Neuronal stem cell (in vitro differentiated cells): ENCODE measurements around the gene DPP6.

Experiments used
- DNase-seq: peaks from one replicate; pipeline ENCODE4 v3.0.0-alpha.2; 2013; ENCODE audit warnings: low spot score
- H2AFZ ChIP-seq: one replicate; pipeline ENCODE4 v1.6.1; 2013; ENCODE audit warnings: mild to moderate bottlenecking, low read length, inconsistent platforms
- H2AK5ac ChIP-seq: 2 replicates; pipeline ENCODE4 v1.6.1; 2013; ENCODE audit warnings: low read depth, mild to moderate bottlenecking, inconsistent platforms, low read length, moderate library complexity, mixed read lengths
- H2BK120ac ChIP-seq: 2 replicates; pipeline ENCODE4 v1.6.1; 2013; ENCODE audit warnings: low read depth, mild to moderate bottlenecking, inconsistent platforms, low read length, moderate library complexity, mixed read lengths
- H2BK12ac ChIP-seq: one replicate; pipeline ENCODE4 v1.6.1; 2013; ENCODE audit warnings: low read length, inconsistent platforms
- H2BK15ac ChIP-seq: 2 replicates; pipeline ENCODE4 v1.6.1; 2013; ENCODE audit warnings: mild to moderate bottlenecking, low read length, inconsistent platforms, mixed read lengths
- H2BK5ac ChIP-seq: one replicate; pipeline ENCODE4 v1.6.1; 2013; ENCODE audit warnings: inconsistent platforms, mild to moderate bottlenecking, low read length, moderate library complexity
- H3K14ac ChIP-seq: one replicate; pipeline ENCODE4 v1.6.1; 2013; ENCODE audit warnings: low read length, inconsistent platforms
- H3K18ac ChIP-seq: 2 replicates; pipeline ENCODE4 v1.6.1; 2013; ENCODE audit warnings: low read length, inconsistent platforms
- H3K23ac ChIP-seq: 2 replicates; pipeline ENCODE4 v1.6.1; 2013; ENCODE audit warnings: low read depth, mild to moderate bottlenecking, mixed read lengths, low read length, inconsistent platforms; ENCODE audit not compliant: poor library complexity
- H3K27ac ChIP-seq: replicated peaks from 3 replicates; pipeline ENCODE4 v1.5.1; 2013; ENCODE audit warnings: low read length, inconsistent platforms
- H3K27me3 ChIP-seq, 3 experiments: 2 replicates each; pipeline ENCODE4 v1.6.1; 2013; ENCODE audit warnings: low read length in 3 of 3, mild to moderate bottlenecking in 2 of 3, inconsistent platforms in 1 of 3, low read depth in 1 of 3, mixed read lengths in 1 of 3, moderate library complexity in 1 of 3; ENCODE audit not compliant: control insufficient read depth in 3 of 3, insufficient read depth in 3 of 3
- H3K36me3 ChIP-seq, 2 donors: replicated peaks in 1 of 2; 2 replicates each; pipeline ENCODE4 v1.6.1; 2013; ENCODE audit warnings: low read length in 2 of 2; ENCODE audit not compliant: control insufficient read depth in 2 of 2, insufficient read depth in 2 of 2
- H3K4ac ChIP-seq: 2 replicates; pipeline ENCODE4 v1.6.1; 2013; ENCODE audit warnings: inconsistent platforms, mild to moderate bottlenecking, low read length, moderate library complexity
- H3K4me1 ChIP-seq, 2 donors: 1 replicate in 1 of 2; 2 replicates in 1 of 2; pipeline ENCODE4 v1.6.1; 2013; ENCODE audit warnings: low read length in 2 of 2, low read depth in 1 of 2; ENCODE audit not compliant: control insufficient read depth in 2 of 2, insufficient read depth in 1 of 2
- H3K4me2 ChIP-seq: one replicate; pipeline ENCODE4 v1.6.1; 2013; ENCODE audit warnings: mild to moderate bottlenecking, low read length, inconsistent platforms; ENCODE audit not compliant: insufficient read depth, poor library complexity, severe bottlenecking
- H3K4me3 ChIP-seq, 2 donors: 2 replicates each; pipeline ENCODE4 v1.5.1; 2013; ENCODE audit warnings: low read length in 2 of 2, mild to moderate bottlenecking in 2 of 2, inconsistent platforms in 1 of 2, moderate library complexity in 1 of 2
- H3K79me1 ChIP-seq: one replicate; pipeline ENCODE4 v1.6.1; 2013; ENCODE audit warnings: low read depth, mild to moderate bottlenecking, inconsistent platforms, low read length, moderate library complexity
- H3K9ac ChIP-seq: one replicate; pipeline ENCODE4 v1.6.1; 2013; ENCODE audit warnings: mild to moderate bottlenecking, low read depth, low read length, inconsistent platforms; ENCODE audit not compliant: poor library complexity
- H3K9me3 ChIP-seq, 2 donors: replicated peaks in 1 of 2; 2 replicates each; pipeline versions ENCODE3 to v1.6.1; 2013; ENCODE audit warnings: low read length in 2 of 2, mild to moderate bottlenecking in 2 of 2, inconsistent platforms in 1 of 2, low read depth in 1 of 2, mixed read lengths in 1 of 2, moderate library complexity in 1 of 2; ENCODE audit not compliant: control insufficient read depth in 2 of 2, insufficient read depth in 1 of 2
- H4K8ac ChIP-seq: one replicate; pipeline ENCODE4 v1.6.1; 2013; ENCODE audit warnings: low read depth, mild to moderate bottlenecking, inconsistent platforms, low read length, moderate library complexity
- H4K91ac ChIP-seq: one replicate; pipeline ENCODE4 v1.6.1; 2013; ENCODE audit warnings: low read length, low read depth, mild to moderate bottlenecking, inconsistent platforms; ENCODE audit not compliant: poor library complexity
- WGBS, 2 donors: extraction: QIAGEN DNeasy Blood & Tissue Kit; methylation state at CpG; one replicate each; pipeline ENCODE4 v1.1.7; 2013; ENCODE audit warnings: missing lambda C conversion rate in 2 of 2, mixed read lengths in 1 of 2; ENCODE audit not compliant: insufficient read length in 2 of 2, insufficient replicate concordance in 1 of 2; ENCODE audit errors: extremely low coverage in 2 of 2; 5-methylcytosine and 5-hydroxymethylcytosine counted together

Gene DPP6

GRCh38 chr7:154651501-154651900 lies 599.3 kb downstream of the DPP6 start:
- DNase-seq: no peak
- H3K79me1 ChIP-seq: no peaks in the 10 kb centered on the region
- no peak overlapping the region for H2AK5ac ChIP-seq
- no peak overlapping the region for H3K4me2 ChIP-seq
- no peak overlapping the region for H3K14ac ChIP-seq
- no peak overlapping the region for H3K27ac ChIP-seq
- H2BK120ac ChIP-seq: no peak overlapping the region
- H3K4me3 ChIP-seq: no peak overlapping the region
- H3K4me1 ChIP-seq: no peaks in the 10 kb centered on the region
- no peak overlapping the region for H2AFZ ChIP-seq
- no peaks in the 10 kb centered on the region for H3K27me3 ChIP-seq
- no peak overlapping the region for H3K4ac ChIP-seq
- H2BK12ac ChIP-seq: no peak overlapping the region
- H3K9ac ChIP-seq: no peak overlapping the region
- no peak overlapping the region for H4K8ac ChIP-seq
- WGBS, 2 donors: no CpG with 5 or more reads among the region's 13 CpGs
- no peak overlapping the region for H4K91ac ChIP-seq
- H3K9me3 ChIP-seq: peaks cover 0 to 2% of the 10 kb centered on the region in 2 donors
- no peak overlapping the region for H3K23ac ChIP-seq
- no peak overlapping the region for H2BK15ac ChIP-seq
- H3K36me3 ChIP-seq: no peaks in the 10 kb centered on the region
- no peak overlapping the region for H3K18ac ChIP-seq
- H2BK5ac ChIP-seq: no peak overlapping the region

GRCh38 chr7:154652564-154652963 lies 600.4 kb downstream of the DPP6 start:
- Histone ChIP-seq H3K27me3 (no peaks in the 10 kb centered on the region), H3K23ac (no peak overlapping the region)
- no CpG with 5 or more reads among the region's 9 CpGs for WGBS, 2 donors

GRCh38 chr7:154653281-154653680 lies 601.1 kb downstream of the DPP6 start:
- Histone ChIP-seq H3K9me3 (peaks cover 0 to 2% of the 10 kb centered on the region in 2 donors), H3K14ac (no peak overlapping the region), H3K27ac (no peak overlapping the region), H2AK5ac (no peak overlapping the region), H2BK120ac (no peak overlapping the region), H2AFZ (no peak overlapping the region), H3K4me2 (no peak overlapping the region), H2BK5ac (no peak overlapping the region), H3K23ac (no peak overlapping the region), H2BK15ac (no peak overlapping the region), H3K4me1 (no peaks in the 10 kb centered on the region), H3K4ac (no peak overlapping the region), H3K36me3 (no peaks in the 10 kb centered on the region), H3K18ac (no peak overlapping the region), H3K79me1 (no peaks in the 10 kb centered on the region), H2BK12ac (no peak overlapping the region), H3K4me3 (no peak overlapping the region), H4K8ac (no peak overlapping the region), H3K27me3 (no peaks in the 10 kb centered on the region), H3K9ac (no peak overlapping the region), H4K91ac (no peak overlapping the region)
- no CpG with 5 or more reads among the region's 1 CpG for WGBS, 2 donors
- DNase-seq: no peak

More at GRCh38 chr7:154652564-154652963, 600.4 kb downstream of the DPP6 start:
- Histone ChIP-seq H4K8ac (no peak overlapping the region), H3K4me3 (no peak overlapping the region), H3K4me1 (no peaks in the 10 kb centered on the region), H2BK15ac (no peak overlapping the region), H2BK120ac (no peak overlapping the region), H2AFZ (no peak overlapping the region), H3K27ac (no peak overlapping the region), H3K14ac (no peak overlapping the region), H3K36me3 (no peaks in the 10 kb centered on the region), H3K4me2 (no peak overlapping the region), H3K79me1 (no peaks in the 10 kb centered on the region), H3K4ac (no peak overlapping the region), H3K9ac (no peak overlapping the region), H2BK12ac (no peak overlapping the region), H2BK5ac (no peak overlapping the region), H3K9me3 (peaks cover 0 to 2% of the 10 kb centered on the region in 2 donors), H3K18ac (no peak overlapping the region), H4K91ac (no peak overlapping the region), H2AK5ac (no peak overlapping the region)
- no peak for DNase-seq

- Histone ChIP-seq H2AK5ac (no peak overlapping the region), H3K14ac (no peak overlapping the region), H3K23ac (no peak overlapping the region), H2BK120ac (no peak overlapping the region), H2BK12ac (peak overlapping the region; percentile 30), H2AFZ (no peak overlapping the region), H4K8ac (no peak overlapping the region), H3K9ac (no peak overlapping the region), H3K79me1 (no peaks in the 10 kb centered on the region), H3K4me3 (peak overlapping the region in 1 of 2 donors; percentile 46), H3K27ac (no peak overlapping the region), H3K27me3 (no peaks in the 10 kb centered on the region), H3K4me2 (no peak overlapping the region), H3K4me1 (no peaks in the 10 kb centered on the region), H4K91ac (no peak overlapping the region), H3K9me3 (no peaks in the 10 kb centered on the region), H2BK15ac (no peak overlapping the region), H3K18ac (peak overlapping the region; percentile 64), H2BK5ac (no peak overlapping the region), H3K36me3 (no peaks in the 10 kb centered on the region), H3K4ac (no peak overlapping the region)
- no CpG with 5 or more reads among the region's 10 CpGs for WGBS, 2 donors
- DNase-seq: no peak
These were observed 604.4 kb downstream of the DPP6 start for GRCh38 chr7:154656618-154657017.
